GM23338 (cell line): ENCODE measurements around the gene SMPDL3B.

Experiments used
- CREB1 ChIP-seq: fragments of 250-450 bp; sonication (Bioruptor Pico); IDR thresholded peaks from 2 replicates; pipeline ENCODE4 v1.5.0; 2020; ENCODE audit warnings: low read depth, mild to moderate bottlenecking, moderate library complexity
- CTCF ChIP-seq, 2 experiments: fragments of 200-600 bp in 1 of 2; sonication (generic) in 1 of 2; conservative IDR thresholded peaks; 2 replicates each; pipeline versions ENCODE4 v1.5.1 to v1.6.1; 2016 to 2017; ENCODE audit warnings: antibody characterized with exemption in 2 of 2, low read depth in 2 of 2, mild to moderate bottlenecking in 2 of 2, moderate library complexity in 1 of 2
- EZH2 ChIP-seq: fragments of 200-600 bp; sonication (generic); IDR thresholded peaks from one replicate; pipeline ENCODE4 v1.8.0; 2017; ENCODE audit warnings: antibody characterized with exemption, mild to moderate bottlenecking, low read depth; ENCODE audit not compliant: unreplicated experiment
- EZH2phosphoT487 ChIP-seq: fragments of 200-600 bp; sonication (generic); IDR thresholded peaks from one replicate; pipeline ENCODE4 v1.8.1; 2018; ENCODE audit warnings: antibody characterized with exemption; ENCODE audit not compliant: unreplicated experiment
- JUNB ChIP-seq: IDR thresholded peaks from one replicate; pipeline ENCODE4 v1.6.1; 2016; ENCODE audit warnings: antibody characterized with exemption; ENCODE audit not compliant: unreplicated experiment
- POLR2AphosphoS5 ChIP-seq: IDR thresholded peaks from 2 replicates; pipeline ENCODE4 v1.6.1; 2016; ENCODE audit warnings: antibody characterized with exemption, low read depth
- REST ChIP-seq: IDR thresholded peaks from one replicate; pipeline ENCODE4 v1.6.1; 2018; ENCODE audit warnings: antibody characterized with exemption; ENCODE audit not compliant: unreplicated experiment
- ZNF114 ChIP-seq: fragments of 250-450 bp; sonication (Bioruptor Pico); IDR thresholded peaks from 2 replicates; pipeline ENCODE4 v1.5.0; 2020; ENCODE audit warnings: mild to moderate bottlenecking, moderate library complexity
- ZNF331 ChIP-seq: fragments of 250-450 bp; sonication (Bioruptor Pico); IDR thresholded peaks from 2 replicates; pipeline ENCODE4 v1.5.0; 2020; ENCODE audit warnings: low read depth, mild to moderate bottlenecking, moderate library complexity

- no peak for TF ChIP-seq CTCF (conservative IDR thresholded peaks at IDR 0.05; ENCODE audit: low read depth in 2 of 2)
- no peak for TF ChIP-seq REST
- TF ChIP-seq ZNF114 (CRISPR knock-in tag): no peak
- TF ChIP-seq EZH2: no peak
- no peak for TF ChIP-seq POLR2AphosphoS5
- no peak for TF ChIP-seq JUNB
- no peak for TF ChIP-seq ZNF331 (CRISPR knock-in tag)
- TF ChIP-seq EZH2phosphoT487: no peak
- TF ChIP-seq CREB1 (CRISPR knock-in tag): no peak
These were observed 14.2 kb downstream of the SMPDL3B start for GRCh38 chr1:27949027-27949426.
